ENCODE measurements around the gene MRPL48. TPM values are rescaled to one million over a fixed set of nuclear protein-coding genes. Genes with fewer than 3 reads are reported as not detected.

Gene MRPL48
- polyA plus RNA-seq, 1 of the 3 experiments (the other 2 are of a cell fraction): 29.2 TPM

- Histone ChIP-seq H3K9me3 (no peaks in the 10 kb centered on the region), H3K27me3 (ENCODE audit: insufficient read depth) (no peaks in the 10 kb centered on the region), H3K9me2 (no peaks in the 10 kb centered on the region), H3K9ac (no peak overlapping the region), H3K27ac (ENCODE audit: low read depth in 2 of 2, low read length in 1 of 2) (no peak overlapping the region), H3K4me3 (ENCODE audit: low read depth in 2 of 2, low read length in 1 of 2) (no peak overlapping the region), H2AFZ (ENCODE audit: low read depth) (no peak overlapping the region), H3K36me3 (replicated peaks in 1 of 2; ENCODE audit: control insufficient read depth in 1 of 2, insufficient read depth in 2 of 2, low read length in 1 of 2) (no peaks in the 10 kb centered on the region), H3K4me1 (ENCODE audit: control insufficient read depth in 1 of 2, insufficient read depth in 2 of 2, low read depth in 1 of 2, low read length in 1 of 2) (peaks cover 2 to 4% of the 10 kb centered on the region in 2 experiments; a peak in 2 of 4 replicates), H3F3A (replicated peaks; ENCODE audit: insufficient read depth) (peaks cover 22% of the 10 kb centered on the region), H3K79me2 (ENCODE audit: insufficient read depth) (peaks cover 36% of the 10 kb centered on the region), H4K20me1 (ENCODE audit: insufficient read depth) (no peaks in the 10 kb centered on the region), H3K4me2 (no peak overlapping the region)
- DNase-seq: no peak
- POLR2A ChIA-PET: no interaction called here
- CTCF ChIA-PET: no interaction called here
- TF ChIP-seq IRF3 (IDR thresholded peaks at IDR 0.05; ENCODE audit: low read depth, low read length) (no peak), YY1 (IDR thresholded peaks at IDR 0.05; ENCODE audit: low read depth) (no peak), FOXM1 (IDR thresholded peaks at IDR 0.05; ENCODE audit: low read depth) (no peak), EZH2phosphoT487 (IDR thresholded peaks at IDR 0.05; ENCODE audit: borderline replicate concordance, low read depth) (no peak), FOXJ3 (CRISPR knock-in tag; IDR thresholded peaks at IDR 0.05) (no peak), EP300 (IDR thresholded peaks at IDR 0.05; ENCODE audit: borderline replicate concordance in 1 of 2, low read depth in 1 of 2, low read length in 1 of 2) (no peak), RXRA (IDR thresholded peaks at IDR 0.05; ENCODE audit: borderline replicate concordance, low read depth) (no peak), REST (IDR thresholded peaks at IDR 0.05; ENCODE audit: low read depth, low read length) (no peak), TEAD4 (IDR thresholded peaks at IDR 0.05; ENCODE audit: borderline replicate concordance, insufficient read depth) (no peak), RFX5 (IDR thresholded peaks at IDR 0.05; ENCODE audit: low read length) (no peak), SIN3A (IDR thresholded peaks at IDR 0.05; ENCODE audit: borderline replicate concordance, low read depth, low read length) (no peak), JUND (IDR thresholded peaks at IDR 0.05) (no peak), GABPA (IDR thresholded peaks at IDR 0.05; ENCODE audit: low read depth) (no peak), MXI1 (IDR thresholded peaks at IDR 0.05; ENCODE audit: low read depth, low read length) (no peak), TCF12 (IDR thresholded peaks at IDR 0.05) (no peak), ELF1 (IDR thresholded peaks at IDR 0.05) (no peak), CHD2 (IDR thresholded peaks at IDR 0.05; ENCODE audit: low read length, partially characterized antibody) (no peak), USF2 (IDR thresholded peaks at IDR 0.05; ENCODE audit: borderline replicate concordance, low read depth, low read length) (no peak), USF1 (IDR thresholded peaks at IDR 0.05; ENCODE audit: borderline replicate concordance, low read depth) (no peak)
Measured at GRCh38 chr11:73792584-73792983, 4.9 kb downstream of the MRPL48 start.
